ENCODE results near the gene RASAL2.

- TF ChIP-seq CTCF (IDR thresholded peaks at IDR 0.05) (no peak), ZFX (IDR thresholded peaks at IDR 0.05; ENCODE audit: borderline replicate concordance) (no peak)
Measured at GRCh38 chr1:178050084-178050483, 43.8 kb upstream of the RASAL2 start.

Measured in 22Rv1 (cell line).